CD4-positive, CD25-positive, alpha-beta regulatory T cell (primary cell): Measurements from ENCODE around the gene UQCR10. TPM values are rescaled to one million over a fixed set of nuclear protein-coding genes. Genes with fewer than 3 reads are reported as not detected.

Source experiments
- ATAC-seq, 2 donors: fragments of 150-1000 bp; cut with Tn5 transposase; one replicate each; pipeline ENCODE4 v1.10.0; 2021; ENCODE audit warnings: low read depth in 2 of 2, moderate number of reproducible peaks in 2 of 2, moderate library complexity in 1 of 2
- DNase-seq, 3 donors: peaks; one replicate each; pipeline versions ENCODE4 v3.0.0 to v3.0.0-alpha.2; 2012 to 2022; ENCODE audit warnings: mixed read lengths in 1 of 3
- H3K27ac ChIP-seq: one replicate; pipeline ENCODE4 v1.7.0; 2013; ENCODE audit warnings: mild to moderate bottlenecking, low read length; ENCODE audit not compliant: insufficient read depth, poor library complexity, severe bottlenecking
- H3K27me3 ChIP-seq: one replicate; pipeline ENCODE4 v1.7.0; 2013; ENCODE audit warnings: low read length; ENCODE audit not compliant: control insufficient read depth, insufficient read depth
- H3K36me3 ChIP-seq: one replicate; pipeline ENCODE4 v1.7.0; 2013; ENCODE audit warnings: mild to moderate bottlenecking, low read length, moderate library complexity; ENCODE audit not compliant: control insufficient read depth, insufficient read depth
- H3K4me1 ChIP-seq: 2 replicates; pipeline ENCODE4 v1.7.0; 2013; ENCODE audit warnings: mild to moderate bottlenecking, low read length; ENCODE audit not compliant: insufficient read depth, control insufficient read depth, poor library complexity, severe bottlenecking
- H3K4me3 ChIP-seq: one replicate; pipeline ENCODE4 v1.7.0; 2013; ENCODE audit warnings: low read depth, mild to moderate bottlenecking, low read length, moderate library complexity
- H3K9me3 ChIP-seq, 2 experiments: 1 replicate in 1 of 2; 2 replicates in 1 of 2; pipeline ENCODE4 v1.7.0; 2013; ENCODE audit warnings: low read length in 2 of 2, mild to moderate bottlenecking in 1 of 2, moderate library complexity in 1 of 2; ENCODE audit not compliant: control insufficient read depth in 2 of 2
- H3K27ac Mint-ChIP-seq, 3 donors: one replicate each; pipeline ENCODE4 v1.8.0; 2020 to 2022; ENCODE audit warnings: mild to moderate bottlenecking in 3 of 3, mixed read lengths in 3 of 3, moderate library complexity in 2 of 3
- H3K27me3 Mint-ChIP-seq: one replicate; pipeline ENCODE4 v1.8.0; 2022; ENCODE audit warnings: mild to moderate bottlenecking, mixed read lengths
- H3K36me3 Mint-ChIP-seq: one replicate; pipeline ENCODE4 v1.8.0; 2020; ENCODE audit warnings: mixed read lengths
- H3K4me1 Mint-ChIP-seq, 4 donors: one replicate each; pipeline ENCODE4 v1.8.0; 2020 to 2022; ENCODE audit warnings: mixed read lengths in 4 of 4, mild to moderate bottlenecking in 1 of 4
- H3K4me3 Mint-ChIP-seq, 4 donors: one replicate each; pipeline ENCODE4 v1.8.0; 2020 to 2022; ENCODE audit warnings: mild to moderate bottlenecking in 4 of 4, mixed read lengths in 4 of 4, moderate library complexity in 3 of 4
- H3K9me3 Mint-ChIP-seq, 7 donors: one replicate each; pipeline ENCODE4 v1.8.0; 2020 to 2022; ENCODE audit warnings: mixed read lengths in 7 of 7, mild to moderate bottlenecking in 3 of 7, moderate library complexity in 2 of 7
- polyA plus RNA-seq, 4 donors: library from polyadenylated mRNA; unstranded; fragments of 300-500 nt; fragmentation: Illumina TruSeq; gene quantifications; one replicate each; pipeline ENCODE4 v1.2.3, GENCODE V29; 2021
- total RNA-seq: library from RNA; stranded (reverse); gene quantifications from one replicate; pipeline ENCODE4 v1.2.3, GENCODE V29; 2022

UQCR10 gene
- total and polyA plus RNA-seq, 5 donors from 2014 or later, result 49.0 to 420 (median 329) TPM

DNA sequence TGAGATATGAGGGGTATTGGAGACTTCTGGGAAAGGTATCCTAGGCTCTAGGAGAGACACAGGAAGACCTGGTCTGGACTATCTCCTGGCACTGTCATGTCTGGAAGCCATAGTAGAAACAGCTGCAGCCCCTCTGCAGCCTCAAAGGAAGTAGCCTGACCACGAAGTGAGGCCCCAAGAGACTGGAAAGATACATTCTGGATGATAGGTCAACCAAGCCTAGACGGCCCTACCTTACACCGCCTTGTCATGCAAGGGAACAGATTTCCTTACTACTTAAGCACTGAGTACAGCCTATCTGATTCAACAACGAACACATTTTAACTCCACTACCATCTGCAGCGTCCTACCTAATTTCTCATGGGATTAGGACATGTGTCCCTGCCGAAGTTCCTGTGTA lies 31.1 kb downstream of the UQCR10 start:
- peaks cover 85% of the 10 kb centered on the region for H3K36me3 ChIP-seq

DNA sequence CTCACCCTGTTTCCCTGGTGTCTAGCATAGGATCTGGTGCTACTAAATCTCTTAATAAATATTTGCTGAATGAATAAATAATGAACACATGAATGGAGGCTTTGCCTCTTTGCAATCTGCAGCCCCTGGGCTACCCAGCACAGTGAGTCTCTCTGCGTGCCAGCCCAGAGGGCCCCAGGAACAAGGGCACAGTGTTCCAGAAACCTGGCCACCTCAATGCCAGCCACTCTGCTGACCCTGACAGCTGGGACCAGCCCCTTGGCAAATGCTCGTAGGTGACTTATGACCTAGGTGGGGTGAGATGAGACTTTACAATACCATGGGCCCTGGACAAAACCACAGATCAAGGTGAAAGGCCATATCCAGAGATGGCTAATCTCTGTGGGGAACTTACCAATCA lies 31.6 kb downstream of the UQCR10 start:
- Histone ChIP-seq H3K4me1 (no peaks in the 10 kb centered on the region), H3K36me3 (peaks cover 85% of the 10 kb centered on the region), H3K27ac (no peak overlapping the region), H3K4me3 (no peak overlapping the region), H3K9me3 (no peaks in the 10 kb centered on the region), H3K27me3 (no peaks in the 10 kb centered on the region)
- DNase-seq, result no peak
- peak overlapping the region in 1 of 3 donors; percentile 78 for H3K27ac Mint-ChIP-seq
- H3K36me3 Mint-ChIP-seq, result peaks cover 42% of the 10 kb centered on the region
- ATAC-seq, result no peak
- H3K4me3 Mint-ChIP-seq, result no peak overlapping the region
- H3K4me1 Mint-ChIP-seq, result peaks cover 0 to 6% (median 0%) of the 10 kb centered on the region in 4 donors
- no peaks in the 10 kb centered on the region for H3K27me3 Mint-ChIP-seq
- no peaks in the 10 kb centered on the region for H3K9me3 Mint-ChIP-seq

More for the DNA sequence above, 31.1 kb downstream of the UQCR10 start:
- Histone ChIP-seq H3K27ac (no peak overlapping the region), H3K9me3 (no peaks in the 10 kb centered on the region), H3K27me3 (no peaks in the 10 kb centered on the region), H3K4me1 (no peaks in the 10 kb centered on the region), H3K4me3 (no peak overlapping the region)
- peaks cover 0 to 6% (median 0%) of the 10 kb centered on the region in 4 donors for H3K4me1 Mint-ChIP-seq
- no peaks in the 10 kb centered on the region for H3K27me3 Mint-ChIP-seq
- H3K4me3 Mint-ChIP-seq, result no peak overlapping the region
- H3K27ac Mint-ChIP-seq, result peak overlapping the region in 1 of 3 donors; percentile 78
- DNase-seq (no peak), ATAC-seq (no peak)
- H3K36me3 Mint-ChIP-seq, result peaks cover 38% of the 10 kb centered on the region
- H3K9me3 Mint-ChIP-seq, result no peaks in the 10 kb centered on the region

DNA sequence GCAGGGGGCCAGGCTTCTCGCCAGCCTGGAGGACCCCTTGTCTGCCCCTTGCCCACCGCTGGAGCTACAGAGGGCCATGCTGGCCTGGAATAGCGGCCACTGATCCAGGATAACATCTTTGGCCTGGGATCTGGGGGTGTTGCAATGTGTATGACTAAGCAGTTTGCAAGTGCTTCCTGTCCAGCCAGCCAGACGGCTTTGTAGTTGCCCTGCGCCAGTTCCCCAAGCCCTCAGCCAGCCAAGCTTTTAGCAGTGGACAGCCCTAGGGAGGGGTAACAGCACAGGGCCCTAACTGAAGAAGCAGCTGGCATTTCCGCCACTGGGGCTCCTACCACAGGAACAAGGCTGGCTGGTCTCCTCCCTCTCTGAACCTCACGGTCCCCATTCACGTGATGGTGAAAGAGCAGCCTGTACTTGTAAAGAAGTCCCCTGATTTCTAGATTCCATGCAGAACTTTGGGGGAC lies 32.1 kb downstream of the UQCR10 start:
- Mint-ChIP-seq H3K36me3 (peaks cover 42% of the 10 kb centered on the region), H3K27me3 (no peaks in the 10 kb centered on the region), H3K4me3 (no peak overlapping the region), H3K9me3 (no peaks in the 10 kb centered on the region), H3K4me1 (peaks cover 0 to 6% (median 0%) of the 10 kb centered on the region in 4 donors), H3K27ac (peak overlapping the region in 2 of 3 donors; percentile 15 to 78)
- H3K27ac ChIP-seq, result no peak overlapping the region
- DNase-seq (no peak), ATAC-seq (no peak)
- H3K4me1 ChIP-seq, result no peaks in the 10 kb centered on the region
- no peak overlapping the region for H3K4me3 ChIP-seq
- no peaks in the 10 kb centered on the region for H3K27me3 ChIP-seq
- no peaks in the 10 kb centered on the region for H3K9me3 ChIP-seq
- H3K36me3 ChIP-seq, result peaks cover 88% of the 10 kb centered on the region

DNA sequence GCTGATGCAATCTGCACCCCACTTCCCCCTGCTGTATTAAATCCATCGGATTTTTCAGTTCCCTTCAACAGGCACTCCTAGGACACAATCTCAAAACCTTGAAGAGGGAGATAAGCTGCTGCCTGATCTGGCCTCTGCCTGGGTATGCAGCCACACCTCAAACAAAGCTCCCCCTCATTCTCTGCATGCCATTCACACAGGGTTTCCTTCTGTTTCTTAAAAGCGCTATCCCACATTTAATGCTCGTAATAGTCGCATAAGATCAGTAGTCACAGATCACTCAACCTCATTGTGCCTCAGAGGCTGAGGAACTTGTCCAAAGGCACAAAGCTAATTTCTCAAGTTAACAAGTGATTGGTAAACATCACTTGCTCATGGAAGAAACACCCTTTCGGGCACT lies 34.0 kb downstream of the UQCR10 start:
- Histone ChIP-seq H3K27ac (no peak overlapping the region), H3K36me3 (peaks cover 91% of the 10 kb centered on the region), H3K9me3 (no peaks in the 10 kb centered on the region), H3K4me1 (no peaks in the 10 kb centered on the region), H3K27me3 (no peaks in the 10 kb centered on the region), H3K4me3 (no peak overlapping the region)
- Mint-ChIP-seq H3K36me3 (peaks cover 48% of the 10 kb centered on the region), H3K9me3 (no peaks in the 10 kb centered on the region), H3K4me3 (no peak overlapping the region), H3K4me1 (peaks cover 0 to 6% (median 0%) of the 10 kb centered on the region in 4 donors), H3K27me3 (no peaks in the 10 kb centered on the region), H3K27ac (no peak overlapping the region)
- no peak for DNase-seq
- no peak for ATAC-seq

GRCh38 chr22:29801796-29802195 lies 34.6 kb downstream of the UQCR10 start:
- Histone ChIP-seq H3K27ac (no peak overlapping the region), H3K9me3 (no peaks in the 10 kb centered on the region), H3K4me3 (no peak overlapping the region), H3K4me1 (no peaks in the 10 kb centered on the region), H3K27me3 (no peaks in the 10 kb centered on the region), H3K36me3 (peaks cover 91% of the 10 kb centered on the region)
- H3K9me3 Mint-ChIP-seq, result no peaks in the 10 kb centered on the region
- ATAC-seq (no peak), DNase-seq (no peak)
- no peak overlapping the region for H3K4me3 Mint-ChIP-seq
- H3K27me3 Mint-ChIP-seq, result no peaks in the 10 kb centered on the region
- H3K36me3 Mint-ChIP-seq, result peaks cover 49% of the 10 kb centered on the region
- H3K27ac Mint-ChIP-seq, result peak overlapping the region in 1 of 3 donors; percentile 74
- peaks cover 0 to 6% (median 0%) of the 10 kb centered on the region in 4 donors for H3K4me1 Mint-ChIP-seq

DNA sequence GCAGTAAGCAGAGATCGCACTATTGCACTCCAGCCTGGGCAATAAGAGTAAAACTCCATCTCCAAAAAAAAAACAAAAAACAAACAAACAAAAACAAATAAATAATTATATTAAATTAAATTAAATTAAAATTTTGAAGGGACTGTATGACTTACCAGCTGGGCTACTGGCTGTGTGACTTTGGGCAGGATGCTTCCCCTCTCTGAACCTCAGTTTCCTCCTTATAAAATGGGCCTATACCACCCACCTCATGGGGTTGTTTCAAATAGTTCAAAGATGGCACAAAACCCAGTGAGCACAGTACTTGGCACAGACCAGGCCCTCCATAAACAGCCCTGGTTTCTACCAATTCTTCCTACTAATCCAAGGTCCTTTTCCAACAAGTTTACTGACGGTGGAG lies 36.0 kb downstream of the UQCR10 start:
- Histone ChIP-seq H3K27me3 (no peaks in the 10 kb centered on the region), H3K4me1 (no peaks in the 10 kb centered on the region), H3K27ac (no peak overlapping the region), H3K36me3 (peaks cover 96% of the 10 kb centered on the region), H3K9me3 (no peaks in the 10 kb centered on the region), H3K4me3 (no peak overlapping the region)
- H3K36me3 Mint-ChIP-seq, result peaks cover 53% of the 10 kb centered on the region
- no peaks in the 10 kb centered on the region for H3K9me3 Mint-ChIP-seq
- H3K27me3 Mint-ChIP-seq, result no peaks in the 10 kb centered on the region
- H3K4me1 Mint-ChIP-seq, result peaks cover 0 to 6% (median 0%) of the 10 kb centered on the region in 4 donors
- no peak overlapping the region for H3K4me3 Mint-ChIP-seq
- no peak for DNase-seq
- H3K27ac Mint-ChIP-seq, result peak overlapping the region in 1 of 3 donors; percentile 64
- ATAC-seq, result no peak

DNA sequence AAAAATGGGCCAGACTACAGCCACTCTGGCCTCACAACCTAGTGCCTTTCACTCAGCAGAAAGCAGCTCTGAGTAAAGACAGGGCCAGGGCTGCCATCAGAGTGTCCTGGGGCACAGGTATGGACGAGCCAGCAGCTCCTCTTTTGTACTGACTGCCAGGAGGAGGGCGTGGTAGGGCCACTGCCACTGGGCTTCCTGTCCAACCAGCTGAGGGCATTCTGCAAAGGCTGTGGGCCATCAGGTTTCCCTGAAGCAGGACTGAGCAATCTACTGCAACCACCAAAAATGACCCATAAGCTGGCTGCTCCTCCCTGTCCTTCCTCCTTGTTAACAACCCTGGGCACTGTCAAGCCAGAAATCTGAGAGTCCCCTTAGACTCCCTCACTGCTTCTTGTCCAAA lies 37.8 kb downstream of the UQCR10 start:
- no peak for ATAC-seq

DNA sequence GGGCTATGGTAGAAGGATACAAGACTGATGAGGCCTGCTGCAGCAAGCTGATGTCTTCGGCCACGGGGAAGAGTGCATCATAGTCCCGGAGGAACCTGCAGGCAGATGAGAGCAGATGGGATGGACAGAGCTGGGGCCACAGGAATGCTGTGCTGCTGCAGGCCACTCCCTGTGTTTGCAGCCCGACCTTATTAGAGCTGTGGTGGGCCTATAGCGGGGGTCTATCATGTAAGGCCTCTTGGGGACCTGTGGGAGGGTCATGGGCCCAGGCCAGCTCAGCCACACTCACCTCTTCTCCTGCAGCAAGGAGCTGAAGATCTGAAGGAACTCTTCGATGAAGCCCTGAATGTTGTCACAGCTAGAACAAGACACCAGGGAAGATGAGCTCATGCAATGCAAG lies 39.0 kb downstream of the UQCR10 start:
- no peaks in the 10 kb centered on the region for H3K9me3 Mint-ChIP-seq
- peak overlapping the region in 1 of 3 donors; percentile 83 for H3K27ac Mint-ChIP-seq
- Histone ChIP-seq H3K27ac (no peak overlapping the region), H3K4me1 (no peaks in the 10 kb centered on the region), H3K4me3 (no peak overlapping the region), H3K27me3 (no peaks in the 10 kb centered on the region), H3K9me3 (no peaks in the 10 kb centered on the region), H3K36me3 (peaks cover 87% of the 10 kb centered on the region)
- ATAC-seq (no peak), DNase-seq (no peak)
- no peak overlapping the region for H3K4me3 Mint-ChIP-seq
- H3K36me3 Mint-ChIP-seq, result peaks cover 50% of the 10 kb centered on the region
- no peaks in the 10 kb centered on the region for H3K27me3 Mint-ChIP-seq
- H3K4me1 Mint-ChIP-seq, result no peaks in the 10 kb centered on the region

More for the DNA sequence above, 37.8 kb downstream of the UQCR10 start:
- peaks cover 88% of the 10 kb centered on the region for H3K36me3 ChIP-seq
- Mint-ChIP-seq H3K27ac (no peak overlapping the region), H3K4me3 (no peak overlapping the region), H3K4me1 (no peaks in the 10 kb centered on the region), H3K27me3 (no peaks in the 10 kb centered on the region), H3K36me3 (peaks cover 52% of the 10 kb centered on the region), H3K9me3 (no peaks in the 10 kb centered on the region)
- no peak for DNase-seq
- H3K4me1 ChIP-seq, result no peaks in the 10 kb centered on the region
- no peaks in the 10 kb centered on the region for H3K9me3 ChIP-seq
- H3K4me3 ChIP-seq, result no peak overlapping the region
- no peak overlapping the region for H3K27ac ChIP-seq
- H3K27me3 ChIP-seq, result no peaks in the 10 kb centered on the region
